K562 (cell line): ENCODE data around the gene PRR36. TPM values are rescaled to one million over a fixed set of nuclear protein-coding genes. Genes with fewer than 3 reads are reported as not detected.

Experiments
- ARID4B ChIP-seq: sonication (generic); formaldehyde crosslinking; IDR thresholded peaks from 2 replicates; pipeline ENCODE4 v1.8.0; 2022; ENCODE audit warnings: mild to moderate bottlenecking, missing genetic modification reagents
- NR2C1 ChIP-seq, 2 experiments: fragments of 450-650 bp; IDR thresholded peaks; 2 replicates each; pipeline ENCODE4 v1.6.1; 2017; ENCODE audit warnings: mild to moderate bottlenecking in 2 of 2, antibody characterized with exemption in 1 of 2, inconsistent platforms in 1 of 2, missing compliant biosample characterization in 1 of 2, missing genetic modification characterization in 1 of 2
- NR4A1 ChIP-seq, 2 experiments: fragments of 250-450 bp in 1 of 2; fragments of 450-650 bp in 1 of 2; sonication (Bioruptor Pico) in 1 of 2; IDR thresholded peaks; 2 replicates each; pipeline versions ENCODE4 v1.4.0 to v1.6.1; 2016 to 2020; ENCODE audit warnings: mild to moderate bottlenecking in 2 of 2, missing compliant biosample characterization in 1 of 2, missing genetic modification characterization in 1 of 2, moderate library complexity in 1 of 2
- NRF1 ChIP-seq, 2 experiments: fragments of 450-650 bp; IDR thresholded peaks in 1 of 2; conservative IDR thresholded peaks in 1 of 2; 2 replicates each; pipeline ENCODE4 v1.6.1; 2014; ENCODE audit warnings: mild to moderate bottlenecking in 2 of 2
- RNF2 ChIP-seq: sonication (generic); IDR thresholded peaks from 2 replicates; pipeline ENCODE4 v1.6.1; 2016
- ZNF143 ChIP-seq: sonication (generic); formaldehyde crosslinking; IDR thresholded peaks from 2 replicates; pipeline ENCODE4 v1.9.0; 2022; ENCODE audit warnings: mild to moderate bottlenecking, missing genetic modification reagents
- ZNF449 ChIP-seq: fragments of 250-450 bp; sonication (Bioruptor Pico); IDR thresholded peaks from 2 replicates; pipeline ENCODE4 v1.8.0; 2022; ENCODE audit warnings: moderate library complexity, mild to moderate bottlenecking, inconsistent platforms
- ZSCAN29 ChIP-seq: fragments of 450-650 bp; IDR thresholded peaks from 2 replicates; pipeline ENCODE4 v1.6.1; 2017
- polyA plus RNA-seq, 8 experiments: library from polyadenylated mRNA; depleted of rRNA in 4 of 8; stranded (reverse) in 5 of 8; unstranded in 3 of 8; fragments of >200 nt; fragmentation: Nextera tagmentation in 2 of 8; fragmentation: Illumina TruSeq in 1 of 8; extraction: Ambion mirVana in 2 of 8; extraction: Trizol in 1 of 8; gene quantifications; 2 replicates each; pipeline versions ENCODE4 v1.2.1 to v1.2.3, GENCODE V29; 2011 to 2014; ENCODE audit warnings: inconsistent platforms in 1 of 8, missing spikeins in 1 of 8
- total RNA-seq, 7 experiments: library from RNA; depleted of rRNA in 6 of 7; stranded (reverse); fragments of >200 nt in 6 of 7; fragmentation: Illumina TruSeq in 2 of 7; extraction: Trizol in 2 of 7; gene quantifications; 2 replicates each; pipeline versions ENCODE4 v1.2.1 to v1.2.3, GENCODE V29; 2011 to 2021; ENCODE audit warnings: low replicate concordance in 1 of 7
- TF ChIP-seq, protein P1 (sequence below): sonication (generic); formaldehyde crosslinking; IDR thresholded peaks from 2 replicates; pipeline ENCODE4 v1.8.0; 2022; ENCODE audit warnings: mild to moderate bottlenecking, missing genetic modification reagents
- TF ChIP-seq, protein P2 (sequence below): sonication (generic); formaldehyde crosslinking; IDR thresholded peaks from 2 replicates; pipeline ENCODE4 v1.5.0; 2020; ENCODE audit warnings: missing genetic modification reagents
- TF ChIP-seq, protein P3 (sequence below), 2 experiments: fragments of 450-650 bp; IDR thresholded peaks; 2 replicates each; pipeline ENCODE4 v1.6.1; 2018; ENCODE audit warnings: mild to moderate bottlenecking in 2 of 2, low read depth in 1 of 2; ENCODE audit not compliant: partially characterized antibody in 2 of 2

Gene PRR36
- total and polyA plus RNA-seq, 9 of the 15 experiments (the other 6 are each of a cell fraction or from before 2014, with no cell fraction given), result 0.05 to 0.42 (median 0.06) TPM; not detected in 6

DNA sequence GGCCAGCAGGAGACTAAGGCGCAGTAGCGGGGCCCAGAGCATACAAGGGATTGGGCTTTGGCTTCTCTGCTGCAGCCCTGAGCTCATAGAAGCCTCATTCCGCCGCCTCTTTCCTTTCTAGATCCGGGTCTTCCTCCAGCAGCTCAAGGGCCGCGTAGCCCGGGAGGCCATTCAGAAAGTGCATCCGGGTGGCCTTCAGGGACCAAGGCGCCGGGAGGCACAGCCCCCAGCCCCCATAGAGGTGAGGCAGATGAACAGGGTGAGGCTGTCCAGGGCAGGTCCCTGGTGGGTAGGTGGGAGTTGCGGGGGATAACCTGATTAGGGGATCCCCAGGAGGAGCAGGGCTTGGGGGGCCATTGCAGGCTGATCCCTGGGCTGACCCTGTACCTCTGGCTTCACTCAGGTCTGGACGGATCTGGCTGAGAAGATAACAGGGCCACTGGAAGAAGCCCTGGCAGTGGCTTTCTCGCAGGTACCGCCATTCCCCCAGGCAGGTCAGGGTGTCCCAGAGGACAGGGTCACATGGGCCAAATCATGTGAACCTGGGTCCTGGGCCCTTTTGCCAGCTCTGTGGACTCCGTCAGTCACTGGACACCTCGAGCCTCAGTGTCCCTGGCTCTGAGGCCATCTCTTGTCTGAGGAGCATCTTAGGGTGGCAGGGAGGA, 47.2 kb upstream of the PRR36 start (continued):
- TF ChIP-seq ZNF449 (CRISPR knock-in tag) (no peak), ZNF143 (CRISPR knock-in tag) (0 out of 2 replicates have a peak, but pooled peaks have one; percentile 27), ARID4B (CRISPR knock-in tag) (0 out of 2 replicates have a peak, but pooled peaks have one; percentile 6), NR4A1 (CRISPR knock-in tag; IDR thresholded peaks at IDR 0.05) (no peak), NR4A1 (tag; IDR thresholded peaks at IDR 0.05) (0 out of 2 replicates have a peak, but pooled peaks have one; percentile 1), NRF1 (conservative IDR thresholded peaks at IDR 0.05 in 1 of 2, IDR thresholded peaks at IDR 0.05 in 1 of 2) (peak in 1 of 2 experiments; percentile 16; a peak in 1 of 4 replicates), ZSCAN29 (peak; percentile 74; the same call in 1 of the 2 replicates), NR2C1 (IDR thresholded peaks at IDR 0.05) (peak; percentile 83), NR2C1 (tag; IDR thresholded peaks at IDR 0.05) (peak; percentile 81), RNF2 (0 out of 2 replicates have a peak, but pooled peaks have one; percentile 8)
- TF ChIP-seq, protein P1, sequence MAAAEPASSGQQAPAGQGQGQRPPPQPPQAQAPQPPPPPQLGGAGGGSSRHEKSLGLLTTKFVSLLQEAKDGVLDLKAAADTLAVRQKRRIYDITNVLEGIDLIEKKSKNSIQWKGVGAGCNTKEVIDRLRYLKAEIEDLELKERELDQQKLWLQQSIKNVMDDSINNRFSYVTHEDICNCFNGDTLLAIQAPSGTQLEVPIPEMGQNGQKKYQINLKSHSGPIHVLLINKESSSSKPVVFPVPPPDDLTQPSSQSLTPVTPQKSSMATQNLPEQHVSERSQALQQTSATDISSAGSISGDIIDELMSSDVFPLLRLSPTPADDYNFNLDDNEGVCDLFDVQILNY (CRISPR knock-in tag), result peak; percentile 11; the same call in 1 of the 2 replicates
- TF ChIP-seq, protein P2, sequence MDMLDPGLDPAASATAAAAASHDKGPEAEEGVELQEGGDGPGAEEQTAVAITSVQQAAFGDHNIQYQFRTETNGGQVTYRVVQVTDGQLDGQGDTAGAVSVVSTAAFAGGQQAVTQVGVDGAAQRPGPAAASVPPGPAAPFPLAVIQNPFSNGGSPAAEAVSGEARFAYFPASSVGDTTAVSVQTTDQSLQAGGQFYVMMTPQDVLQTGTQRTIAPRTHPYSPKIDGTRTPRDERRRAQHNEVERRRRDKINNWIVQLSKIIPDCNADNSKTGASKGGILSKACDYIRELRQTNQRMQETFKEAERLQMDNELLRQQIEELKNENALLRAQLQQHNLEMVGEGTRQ (CRISPR knock-in tag), result peak; percentile 42; the same call in 1 of the 2 replicates
- TF ChIP-seq, protein P3, sequence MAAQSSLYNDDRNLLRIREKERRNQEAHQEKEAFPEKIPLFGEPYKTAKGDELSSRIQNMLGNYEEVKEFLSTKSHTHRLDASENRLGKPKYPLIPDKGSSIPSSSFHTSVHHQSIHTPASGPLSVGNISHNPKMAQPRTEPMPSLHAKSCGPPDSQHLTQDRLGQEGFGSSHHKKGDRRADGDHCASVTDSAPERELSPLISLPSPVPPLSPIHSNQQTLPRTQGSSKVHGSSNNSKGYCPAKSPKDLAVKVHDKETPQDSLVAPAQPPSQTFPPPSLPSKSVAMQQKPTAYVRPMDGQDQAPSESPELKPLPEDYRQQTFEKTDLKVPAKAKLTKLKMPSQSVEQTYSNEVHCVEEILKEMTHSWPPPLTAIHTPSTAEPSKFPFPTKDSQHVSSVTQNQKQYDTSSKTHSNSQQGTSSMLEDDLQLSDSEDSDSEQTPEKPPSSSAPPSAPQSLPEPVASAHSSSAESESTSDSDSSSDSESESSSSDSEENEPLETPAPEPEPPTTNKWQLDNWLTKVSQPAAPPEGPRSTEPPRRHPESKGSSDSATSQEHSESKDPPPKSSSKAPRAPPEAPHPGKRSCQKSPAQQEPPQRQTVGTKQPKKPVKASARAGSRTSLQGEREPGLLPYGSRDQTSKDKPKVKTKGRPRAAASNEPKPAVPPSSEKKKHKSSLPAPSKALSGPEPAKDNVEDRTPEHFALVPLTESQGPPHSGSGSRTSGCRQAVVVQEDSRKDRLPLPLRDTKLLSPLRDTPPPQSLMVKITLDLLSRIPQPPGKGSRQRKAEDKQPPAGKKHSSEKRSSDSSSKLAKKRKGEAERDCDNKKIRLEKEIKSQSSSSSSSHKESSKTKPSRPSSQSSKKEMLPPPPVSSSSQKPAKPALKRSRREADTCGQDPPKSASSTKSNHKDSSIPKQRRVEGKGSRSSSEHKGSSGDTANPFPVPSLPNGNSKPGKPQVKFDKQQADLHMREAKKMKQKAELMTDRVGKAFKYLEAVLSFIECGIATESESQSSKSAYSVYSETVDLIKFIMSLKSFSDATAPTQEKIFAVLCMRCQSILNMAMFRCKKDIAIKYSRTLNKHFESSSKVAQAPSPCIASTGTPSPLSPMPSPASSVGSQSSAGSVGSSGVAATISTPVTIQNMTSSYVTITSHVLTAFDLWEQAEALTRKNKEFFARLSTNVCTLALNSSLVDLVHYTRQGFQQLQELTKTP (IDR thresholded peaks at IDR 0.05; ENCODE audit: low read depth in 1 of 2, partially characterized antibody in 2 of 2), result no peak
